GM12874 (cell line): Measurements from ENCODE around the gene OTOP2.

Experiments
- CTCF ChIP-seq: IDR thresholded peaks from 2 replicates; pipeline ENCODE4 v1.5.1; 2011; ENCODE audit warnings: low read depth, mild to moderate bottlenecking, control low read depth, low read length, moderate library complexity; ENCODE audit not compliant: insufficient read depth

Gene OTOP2

GRCh38 chr17:74904687-74905409 lies 19.2 kb upstream of the OTOP2 start:
- no peak for TF ChIP-seq CTCF

GRCh38 chr17:74907012-74907411 lies 17.1 kb upstream of the OTOP2 start:
- TF ChIP-seq CTCF: no peak

GRCh38 chr17:74916136-74916850 lies 7.8 kb upstream of the OTOP2 start:
- no peak for TF ChIP-seq CTCF

- no peak for TF ChIP-seq CTCF
These were observed 7.2 kb upstream of the OTOP2 start for GRCh38 chr17:74916851-74917199.

- no peak for TF ChIP-seq CTCF
These were observed 6.6 kb upstream of the OTOP2 start for GRCh38 chr17:74917430-74917829.

GRCh38 chr17:74918906-74919305 lies 5.2 kb upstream of the OTOP2 start:
- no peak for TF ChIP-seq CTCF

- TF ChIP-seq CTCF: no peak
These were observed 4.4 kb upstream of the OTOP2 start for GRCh38 chr17:74919440-74920305.
